HEK293T (cell line): ENCODE measurements around the gene MYO7B.
"Not testable (repeated sequence)": the region's sequence is repeated elsewhere in the genome, so short reads cannot be mapped to it uniquely, and the experiment has no call there.

Experiments
- ARNT ChIP-seq: fragments of 450-650 bp; IDR thresholded peaks from 2 replicates; pipeline ENCODE4 v1.6.1; 2017; ENCODE audit warnings: mild to moderate bottlenecking
- BHLHE40 ChIP-seq: fragments of 450-650 bp; IDR thresholded peaks from 2 replicates; pipeline ENCODE4 v1.6.1; 2016; ENCODE audit warnings: mild to moderate bottlenecking, moderate library complexity, borderline replicate concordance
- ELF4 ChIP-seq: fragments of 450-650 bp; IDR thresholded peaks from 2 replicates; pipeline ENCODE4 v1.6.1; 2017; ENCODE audit warnings: antibody characterized with exemption
- FOXM1 ChIP-seq: fragments of 450-650 bp; IDR thresholded peaks from 2 replicates; pipeline ENCODE4 v1.6.1; 2017; ENCODE audit warnings: mild to moderate bottlenecking, borderline replicate concordance
- HDGF ChIP-seq: fragments of 450-650 bp; IDR thresholded peaks from 2 replicates; pipeline ENCODE4 v1.6.1; 2017; ENCODE audit warnings: antibody characterized with exemption, borderline replicate concordance
- TF ChIP-seq, protein P1 (sequence below): fragments of 450-650 bp; IDR thresholded peaks from 2 replicates; pipeline ENCODE4 v1.6.1; 2016

DNA sequence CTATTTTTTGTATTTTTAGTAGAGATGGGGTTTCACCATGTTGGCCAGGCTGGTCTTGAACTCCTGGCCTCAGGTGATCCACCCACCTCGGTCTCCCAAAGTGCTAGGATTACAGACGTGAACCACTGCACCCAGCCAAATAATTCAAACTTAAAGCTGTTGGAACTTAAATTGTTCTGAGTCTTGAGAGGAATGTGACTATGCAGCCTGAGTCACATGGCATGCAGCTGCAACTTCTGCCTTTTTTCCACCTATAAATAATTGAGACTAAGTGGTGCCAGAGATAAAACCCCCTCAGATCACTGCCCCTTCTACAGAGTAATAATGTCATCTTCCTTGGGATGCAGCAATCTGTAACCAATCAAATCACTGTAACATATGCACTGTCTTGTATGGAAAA is 6.1 kb upstream of the MYO7B start:
- TF ChIP-seq ELF4, HDGF, FOXM1, BHLHE40, ARNT: not testable (repeated sequence)
- TF ChIP-seq, protein P1, sequence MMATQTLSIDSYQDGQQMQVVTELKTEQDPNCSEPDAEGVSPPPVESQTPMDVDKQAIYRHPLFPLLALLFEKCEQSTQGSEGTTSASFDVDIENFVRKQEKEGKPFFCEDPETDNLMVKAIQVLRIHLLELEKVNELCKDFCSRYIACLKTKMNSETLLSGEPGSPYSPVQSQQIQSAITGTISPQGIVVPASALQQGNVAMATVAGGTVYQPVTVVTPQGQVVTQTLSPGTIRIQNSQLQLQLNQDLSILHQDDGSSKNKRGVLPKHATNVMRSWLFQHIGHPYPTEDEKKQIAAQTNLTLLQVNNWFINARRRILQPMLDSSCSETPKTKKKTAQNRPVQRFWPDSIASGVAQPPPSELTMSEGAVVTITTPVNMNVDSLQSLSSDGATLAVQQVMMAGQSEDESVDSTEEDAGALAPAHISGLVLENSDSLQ, result not testable (repeated sequence)
